Central memory CD4-positive, alpha-beta T cell (primary cell): ENCODE results near the gene ZNF485.
A peak's percentile ranks its signal among the peaks of the same experiment; 100 is the strongest.
"Not testable (repeated sequence)": the region's sequence is repeated elsewhere in the genome, so short reads cannot be mapped to it uniquely, and the experiment has no call there.

Source experiments
- DNase-seq: peaks from one replicate; pipeline ENCODE4 v3.0.0; 2022

Gene ZNF485

DNA sequence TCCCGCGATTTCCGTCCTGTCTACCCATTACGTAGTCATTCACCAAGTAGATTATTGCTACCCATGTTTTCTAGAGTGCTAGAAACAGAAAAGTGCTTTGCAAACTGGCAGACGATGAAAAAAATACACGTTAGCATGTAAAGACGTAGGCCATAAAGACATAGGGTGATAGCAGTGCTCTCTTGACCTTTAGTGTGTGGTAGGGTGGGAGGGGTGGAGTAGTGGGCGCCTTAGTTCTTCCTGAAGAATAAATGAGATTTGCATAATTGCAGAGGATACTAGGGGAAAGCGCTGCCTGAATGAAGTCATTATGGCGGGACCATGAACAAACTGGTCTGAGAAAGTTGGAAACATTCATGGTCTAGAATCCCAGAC lies 948 bp downstream of the ZNF485 start:
- no peak for DNase-seq

DNA sequence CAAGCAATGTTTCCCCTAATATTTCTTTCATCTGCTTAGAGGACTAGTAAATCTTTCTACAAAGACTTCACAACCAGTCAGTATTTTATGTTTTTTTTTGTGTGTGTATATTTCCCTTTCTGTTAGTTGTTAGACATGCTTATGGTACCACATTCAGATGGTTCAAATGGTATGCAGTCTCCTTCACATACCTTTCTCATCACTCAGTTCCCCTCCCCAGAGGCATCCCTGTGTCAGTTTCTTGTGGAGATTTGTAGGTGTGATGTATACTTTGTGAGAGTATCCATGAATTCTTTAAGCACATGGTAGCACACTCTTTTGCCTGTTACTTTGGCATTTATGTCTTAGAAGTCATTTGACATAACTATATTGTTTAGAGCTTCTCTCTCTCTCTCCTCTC lies 4.4 kb downstream of the ZNF485 start:
- no peak for DNase-seq

DNA sequence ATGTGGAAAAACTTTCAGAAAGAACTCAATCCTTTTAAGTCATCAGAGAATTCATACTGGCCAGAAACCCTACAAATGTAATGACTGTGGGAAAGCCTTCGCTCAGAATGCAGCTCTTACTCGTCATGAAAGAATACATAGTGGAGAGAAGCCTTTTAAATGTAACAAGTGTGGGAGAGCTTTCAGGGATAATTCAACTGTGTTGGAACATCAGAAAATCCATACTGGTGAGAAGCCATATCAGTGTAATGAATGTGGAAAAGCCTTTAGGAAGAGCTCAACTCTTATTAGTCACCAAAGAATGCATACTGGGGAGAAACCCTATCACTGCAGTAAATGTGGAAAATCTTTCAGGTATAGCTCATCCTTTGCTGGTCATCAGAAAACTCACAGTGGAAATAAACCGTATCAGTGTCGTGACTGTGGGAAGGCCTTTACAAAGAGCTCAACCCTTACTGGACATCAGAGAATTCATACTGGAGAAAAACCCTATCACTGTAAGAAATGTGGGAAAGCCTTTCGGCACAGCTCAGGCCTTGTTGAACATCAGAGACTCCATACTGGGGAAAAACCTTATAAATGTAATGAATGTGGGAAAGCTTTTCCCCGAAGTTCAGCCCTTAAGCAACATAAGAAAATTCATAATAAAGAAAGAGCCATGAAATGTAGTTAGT lies 10.6 kb downstream of the ZNF485 start:
- no peak for DNase-seq

DNA sequence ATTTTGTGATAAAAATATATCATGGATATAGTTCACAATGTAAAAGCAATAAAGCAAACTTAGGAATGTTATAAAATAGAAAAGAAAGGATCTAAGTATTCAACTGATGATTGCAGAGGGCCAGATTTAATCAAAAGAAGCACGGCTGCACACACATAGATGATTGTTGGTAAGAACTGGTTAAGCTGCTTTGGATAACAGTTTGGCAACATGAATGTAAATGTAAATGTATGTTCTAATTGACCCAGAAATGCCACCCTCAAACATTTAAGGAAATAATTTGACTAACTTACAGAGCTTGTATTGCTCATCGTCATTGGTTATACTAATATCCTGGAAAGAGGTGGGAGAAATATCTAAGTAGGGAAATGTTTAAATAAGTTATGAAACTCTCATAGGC lies 13.1 kb downstream of the ZNF485 start:
- no peak for DNase-seq

DNA sequence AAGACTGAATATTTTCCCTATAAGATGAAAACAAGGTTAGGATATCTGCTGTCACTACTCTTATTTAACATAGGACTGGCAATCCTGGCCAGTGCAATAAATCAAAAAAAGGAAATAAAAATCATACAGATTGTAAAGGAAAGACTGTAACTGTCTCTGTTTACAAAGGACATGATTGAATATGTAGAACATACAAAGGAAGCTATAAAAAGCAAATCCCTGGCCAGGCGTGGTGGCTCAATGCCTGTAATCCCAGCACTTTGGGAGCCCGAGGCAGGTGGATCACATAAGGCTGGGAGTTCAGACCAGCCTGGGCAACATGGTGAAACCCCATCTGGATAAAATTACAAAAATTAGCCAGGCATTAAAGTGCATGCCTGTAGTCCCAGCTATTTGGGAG lies 15.8 kb downstream of the ZNF485 start:
- DNase-seq: no peak

DNA sequence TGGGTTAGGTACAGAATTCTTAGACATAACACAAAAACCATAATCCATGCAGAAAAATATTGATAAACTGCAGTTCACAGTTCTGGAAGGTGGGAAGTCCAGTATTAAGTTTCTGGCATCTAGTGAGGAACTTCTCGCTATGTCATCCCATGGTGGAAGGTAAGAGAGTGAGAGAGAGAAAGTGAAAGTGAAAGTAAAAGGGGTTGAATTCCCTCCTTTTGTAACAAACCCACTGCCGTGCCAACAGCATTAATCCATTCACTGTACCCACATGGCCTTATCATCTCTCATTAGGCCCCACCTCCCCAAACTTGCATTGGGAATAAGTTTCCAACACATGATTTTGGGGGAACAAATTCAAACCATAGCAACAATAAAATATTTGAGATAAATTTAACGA lies 17.1 kb downstream of the ZNF485 start:
- peak; percentile 6 for DNase-seq

DNA sequence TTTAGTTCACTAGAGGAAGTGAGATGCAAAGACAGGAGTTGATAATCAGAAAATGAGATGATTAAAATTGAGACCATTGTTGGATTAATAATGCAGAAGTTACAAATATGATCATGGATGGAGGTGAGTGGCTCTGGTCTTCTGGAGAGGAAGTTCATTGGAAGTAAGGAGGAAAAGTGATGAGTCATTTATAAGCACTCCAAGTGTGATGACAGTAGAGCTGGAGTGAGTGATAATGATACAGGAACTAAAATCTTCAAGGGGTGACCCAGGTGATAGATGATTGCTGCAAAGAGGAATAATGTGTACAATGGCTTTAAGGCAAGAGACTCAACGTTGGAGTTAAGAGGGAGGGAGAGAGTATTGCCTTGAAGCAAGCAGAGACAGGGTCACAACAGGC lies 21.7 kb downstream of the ZNF485 start:
- no peak for DNase-seq

DNA sequence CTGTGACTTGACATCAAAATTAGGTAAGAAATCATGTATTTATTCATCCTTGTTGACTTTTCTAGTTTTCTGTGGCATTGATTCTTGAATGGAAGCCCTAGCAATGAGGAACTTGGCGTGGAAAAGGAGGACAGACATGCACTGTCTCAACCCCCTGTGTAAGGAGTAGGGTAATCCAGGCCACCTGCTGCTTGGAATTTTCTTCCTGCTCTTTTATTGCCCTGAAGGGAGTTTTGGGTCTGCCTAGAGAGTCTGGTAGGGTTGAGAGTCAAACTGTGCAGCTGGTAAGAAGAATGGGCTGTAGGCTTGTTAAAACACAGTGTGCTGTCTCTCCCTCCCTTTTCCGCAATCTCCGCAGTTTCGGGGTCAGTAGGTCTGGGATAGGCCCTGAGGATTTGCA lies 22.7 kb downstream of the ZNF485 start:
- no peak for DNase-seq

DNA sequence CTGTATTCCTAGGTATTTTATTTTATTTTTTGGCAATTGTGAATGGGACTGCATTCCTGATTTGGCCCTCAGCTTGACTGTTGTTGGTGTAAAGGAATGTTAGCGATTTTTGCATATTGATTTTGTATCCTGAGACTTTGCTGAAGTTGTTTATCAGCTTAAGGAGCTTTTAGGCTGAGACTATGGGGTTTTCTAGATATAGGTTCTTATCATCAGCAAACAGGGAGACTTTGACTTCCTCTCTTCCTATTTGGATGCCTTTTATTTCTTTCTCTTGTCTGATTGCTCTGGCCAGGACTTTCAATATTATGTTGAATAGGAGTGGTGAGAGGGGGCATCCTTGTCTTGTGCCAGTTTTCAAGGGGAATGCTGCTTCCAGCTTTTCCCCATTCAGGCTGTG lies 29.6 kb downstream of the ZNF485 start:
- DNase-seq: not testable (repeated sequence)

DNA sequence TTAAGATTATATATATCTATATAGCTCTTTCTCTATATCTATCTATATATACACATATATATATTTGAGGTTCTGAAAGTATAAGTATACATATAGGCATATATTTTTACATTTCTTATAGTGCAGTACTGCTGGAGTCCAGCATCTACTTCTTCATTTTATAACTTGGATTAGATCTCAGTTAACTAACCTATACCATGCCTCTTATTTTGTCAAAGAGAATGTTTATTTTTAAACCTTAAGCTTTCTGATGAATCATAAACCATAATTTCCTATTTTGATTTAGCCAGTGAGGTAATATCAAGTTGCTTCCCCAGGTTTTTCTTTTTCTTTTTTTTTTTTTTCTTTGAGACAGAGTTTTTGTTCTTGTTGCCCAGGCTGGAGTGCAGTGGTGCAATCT lies 34.4 kb downstream of the ZNF485 start:
- no peak for DNase-seq

DNA sequence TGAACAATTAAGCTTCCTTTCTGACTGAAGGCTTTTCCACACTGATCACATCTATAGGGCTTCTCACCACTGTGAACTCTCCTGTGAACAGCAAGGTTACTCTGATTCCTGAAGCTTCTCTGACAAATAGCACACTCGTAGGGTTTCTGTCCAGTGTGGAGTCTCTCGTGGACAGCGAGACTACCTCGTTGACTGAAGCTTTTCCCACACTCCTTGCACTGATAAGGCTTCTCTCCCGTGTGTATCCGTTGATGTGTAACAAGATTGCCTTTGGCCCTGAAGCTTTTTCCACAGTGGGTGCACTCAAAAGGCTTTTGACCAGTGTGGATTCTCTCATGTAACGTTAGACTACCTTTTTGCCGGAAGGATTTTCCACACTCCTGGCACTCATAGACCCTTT lies 38.0 kb downstream of the ZNF485 start:
- DNase-seq: no peak

DNA sequence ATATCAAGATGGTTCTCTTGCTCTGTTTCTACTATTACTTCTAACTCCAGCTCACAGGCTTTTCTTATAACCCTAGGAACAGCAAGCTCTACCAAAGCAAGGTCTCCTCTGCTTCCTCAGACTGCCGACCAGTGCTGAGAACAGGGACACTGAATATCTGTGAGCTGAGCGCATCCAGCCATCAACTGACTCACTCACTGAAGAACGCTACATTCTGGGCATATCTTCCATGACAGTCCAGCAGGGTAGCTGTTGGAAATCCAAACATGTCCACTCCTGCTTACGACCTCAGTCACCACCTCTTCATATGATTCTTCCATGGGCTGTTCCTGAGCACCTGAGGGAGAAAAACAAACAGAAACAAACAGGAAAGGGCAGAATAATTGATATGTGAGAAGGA lies 39.6 kb downstream of the ZNF485 start:
- DNase-seq: no peak

DNA sequence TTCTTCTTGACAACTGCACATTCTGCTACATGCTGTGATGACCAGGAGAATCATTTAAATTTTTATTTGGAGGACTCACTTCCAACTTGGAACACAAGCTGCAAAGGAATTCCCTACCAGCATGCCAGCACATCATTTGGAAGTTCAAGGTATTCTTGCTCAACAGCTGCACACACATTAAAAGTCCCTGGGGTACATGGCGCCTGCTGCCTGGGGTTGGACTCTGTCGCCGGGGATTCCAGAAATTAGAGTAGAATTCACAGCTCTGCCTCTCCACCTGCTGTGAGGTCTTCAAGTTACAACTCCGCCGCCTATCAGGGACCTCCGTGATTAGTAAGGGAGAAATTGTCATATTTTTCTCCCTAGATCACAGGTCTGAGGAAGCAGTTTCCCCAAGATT lies 41.3 kb downstream of the ZNF485 start:
- DNase-seq: no peak

DNA sequence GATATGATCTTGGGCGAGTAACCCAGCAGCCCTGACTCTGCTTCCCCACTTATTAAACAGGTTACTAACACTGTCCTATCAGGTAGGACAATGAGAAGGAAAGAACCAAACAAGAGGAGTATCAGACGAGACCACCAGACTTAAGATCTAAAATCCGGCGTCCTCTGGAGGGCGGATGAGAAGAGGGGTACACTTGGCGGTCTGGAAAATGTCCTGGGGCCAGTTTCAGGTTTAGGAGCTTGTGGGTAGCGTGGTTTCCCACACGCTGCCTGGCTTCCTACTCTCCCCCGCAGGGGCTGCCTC lies 41.8 kb downstream of the ZNF485 start:
- DNase-seq: no peak

DNA sequence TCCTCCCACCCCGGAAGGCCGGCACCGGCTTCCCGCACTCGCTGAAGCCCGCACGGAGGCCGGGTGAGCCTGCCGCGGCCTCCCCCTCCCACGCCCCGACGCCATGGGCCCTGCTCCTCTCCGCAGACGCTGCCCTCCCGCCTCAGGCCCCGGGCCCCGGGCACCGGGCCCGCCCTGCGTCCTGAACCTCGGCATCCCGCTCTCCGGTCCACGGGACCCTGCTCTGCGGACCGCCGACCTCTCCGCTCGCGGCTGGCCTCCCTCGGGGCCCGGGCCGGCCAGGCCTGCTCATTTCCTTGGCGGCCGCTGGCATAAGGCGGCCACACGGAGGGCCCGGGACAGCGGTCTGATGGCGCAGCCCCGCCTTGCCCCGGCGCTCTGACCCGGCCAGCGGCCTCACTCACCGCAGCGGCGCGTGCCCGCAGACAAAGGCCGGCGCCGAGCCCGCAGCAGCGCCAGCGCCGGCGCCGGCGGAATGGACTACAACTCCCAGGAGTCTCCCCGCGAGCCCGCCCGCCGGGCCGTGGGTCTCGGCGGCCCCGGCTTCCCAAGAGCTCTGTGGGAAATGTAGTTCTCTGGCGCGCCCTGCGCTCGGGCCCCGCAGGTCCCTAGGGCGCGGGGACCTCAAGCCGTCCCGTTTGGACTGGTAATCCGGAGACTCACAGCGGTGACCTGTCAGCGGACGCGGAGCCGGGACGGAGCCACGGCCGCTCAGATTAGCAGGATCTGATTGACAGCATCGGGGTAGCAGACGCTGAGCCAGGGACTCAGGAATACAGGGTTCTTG lies 42.4 kb downstream of the ZNF485 start, which contains the start of gene ZNF32:
TSS of gene ZNF32 (minus strand) at position 484 of the 787 bp plus-strand sequence. CDS start 2,748 bp downstream, outside the sequence.
- peak; percentile 78 for DNase-seq

DNA sequence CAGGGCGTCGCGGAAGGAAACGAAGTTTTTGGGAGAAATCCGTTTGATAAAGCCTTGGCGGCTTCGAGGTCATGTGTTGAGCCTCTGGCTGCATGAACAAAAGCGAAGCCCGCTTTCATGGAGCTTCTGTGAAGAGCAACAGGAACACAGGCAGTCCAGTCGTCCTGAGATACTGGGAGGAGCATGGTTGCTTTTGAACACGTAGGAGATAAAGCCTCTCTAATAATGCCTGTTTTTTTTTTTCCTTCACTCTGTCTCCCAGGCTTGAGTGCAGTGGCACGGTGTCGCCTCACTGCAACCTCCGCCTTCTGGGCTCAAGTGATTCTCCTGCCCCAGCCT lies 42.9 kb downstream of the ZNF485 start:
- DNase-seq: no peak

DNA sequence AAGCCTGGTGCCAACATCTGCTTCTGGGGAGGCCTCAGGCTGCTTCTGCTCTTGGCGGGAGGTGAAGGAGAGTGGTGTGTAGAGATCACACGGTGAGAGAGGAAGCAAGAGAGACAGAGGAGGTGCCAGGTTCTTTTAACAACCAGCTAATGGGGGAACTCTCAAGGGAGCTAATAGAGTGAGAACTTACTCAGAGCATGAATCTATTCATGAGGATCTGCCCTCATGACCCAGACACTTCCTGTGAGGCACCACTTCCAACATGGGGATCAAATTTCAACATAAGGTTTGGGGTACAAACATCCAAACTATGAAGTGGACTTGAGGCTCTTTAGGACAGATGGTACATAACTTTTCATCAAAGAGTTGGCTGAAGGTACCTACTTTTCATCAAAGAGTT lies 47.5 kb downstream of the ZNF485 start:
- DNase-seq: no peak

DNA sequence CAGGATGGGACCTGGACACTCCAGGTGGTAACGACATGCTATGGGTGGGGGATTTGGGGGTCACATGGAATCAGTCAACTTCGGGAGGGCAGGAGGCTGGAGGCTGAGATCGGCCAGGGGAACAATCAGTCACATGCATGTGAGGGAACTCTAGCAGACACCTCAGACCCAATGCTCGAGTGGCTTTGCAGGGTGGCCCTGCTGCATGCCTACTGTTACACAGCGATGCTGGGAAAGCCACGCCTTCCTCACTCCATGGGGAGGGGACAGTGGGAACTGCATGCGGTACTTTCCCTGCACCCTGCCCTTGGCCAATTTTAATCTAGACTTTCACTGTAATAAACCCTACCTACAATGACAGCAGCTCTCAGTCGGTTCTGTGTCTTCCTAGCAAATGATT lies 49.1 kb downstream of the ZNF485 start:
- DNase-seq: no peak

DNA sequence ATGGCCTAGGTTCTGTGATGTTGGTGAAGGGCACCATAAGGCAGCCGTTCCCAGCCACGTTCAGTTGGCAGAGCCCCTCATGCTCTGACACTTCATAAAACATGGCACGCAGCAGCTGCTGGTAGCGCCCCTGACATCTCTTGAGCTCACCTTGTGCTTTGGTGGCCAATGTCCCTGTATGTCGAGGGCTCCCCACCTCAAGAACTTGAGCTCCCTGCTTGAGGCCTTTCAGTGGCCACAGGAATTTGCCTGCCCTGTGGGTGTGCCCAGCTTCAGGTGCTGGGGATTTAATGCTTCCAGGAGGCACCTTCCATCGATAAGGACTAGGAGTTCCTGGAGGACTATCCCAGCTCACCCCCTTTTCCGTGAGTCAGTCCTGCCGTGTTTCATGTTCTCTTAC lies 52.0 kb downstream of the ZNF485 start:
- DNase-seq: no peak

DNA sequence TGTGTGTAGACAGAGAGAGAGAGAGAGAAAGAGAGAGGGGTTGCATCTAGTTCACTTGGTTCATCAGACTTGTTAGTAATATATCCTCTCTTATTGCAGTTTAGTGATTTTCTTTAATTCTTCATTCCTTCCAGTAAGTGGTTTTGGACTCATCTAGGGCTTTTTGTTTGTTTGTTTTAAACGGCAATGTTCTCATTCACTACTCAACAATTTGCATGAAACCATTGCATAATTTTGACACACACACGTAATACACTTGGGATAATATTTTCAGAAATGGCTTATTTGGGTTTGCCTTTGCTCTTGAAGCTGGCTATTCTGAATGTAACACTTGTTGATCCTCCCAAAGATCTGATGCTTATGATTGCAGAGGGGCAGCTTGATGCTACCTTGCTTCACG lies 58.8 kb downstream of the ZNF485 start:
- DNase-seq: no peak

DNA sequence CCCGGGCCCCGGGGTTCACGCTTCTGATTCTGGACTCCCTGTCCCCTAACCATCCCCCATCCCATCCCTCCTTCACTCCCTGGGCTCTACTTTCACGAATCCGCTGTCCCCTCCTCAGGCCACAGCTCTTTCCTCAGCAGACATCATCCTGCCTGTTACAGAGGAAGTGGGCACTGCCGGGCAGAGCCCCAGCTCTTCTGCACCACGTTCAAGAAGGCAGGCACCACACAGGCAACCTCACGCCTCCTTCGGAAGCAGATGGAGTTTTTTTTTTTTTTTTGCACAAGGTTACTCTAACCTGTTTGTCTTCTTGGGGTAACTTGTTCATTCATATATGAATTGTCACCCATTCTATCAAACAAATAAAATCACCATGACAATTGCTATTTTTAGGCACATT lies 60.3 kb downstream of the ZNF485 start:
- no peak for DNase-seq

DNA sequence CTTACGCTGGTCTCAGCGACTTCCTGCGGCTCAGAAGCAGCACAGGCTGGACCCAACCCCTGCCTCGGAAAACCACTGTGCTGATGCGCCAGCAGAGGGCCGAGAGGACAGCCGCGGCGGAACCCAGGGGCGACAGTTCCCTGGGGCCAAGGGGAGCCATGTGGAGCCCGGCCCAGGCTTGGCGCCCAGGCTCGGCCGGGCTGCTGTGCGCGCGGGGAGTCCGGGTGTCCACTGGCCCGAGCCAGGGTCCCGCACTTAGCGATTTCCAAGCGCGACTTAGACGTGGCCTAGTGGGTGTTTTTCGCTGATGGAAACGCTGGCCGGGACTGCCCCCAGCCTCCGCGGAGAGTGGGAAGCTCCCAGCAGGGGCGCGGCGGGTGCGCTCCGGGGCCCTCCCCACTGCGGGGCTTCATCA lies 61.1 kb downstream of the ZNF485 start:
- DNase-seq: no peak
